ENCODE measurements around the gene KCNQ1OT1. TPM values are rescaled to one million over a fixed set of nuclear protein-coding genes. Genes with fewer than 3 reads are reported as not detected.

KCNQ1OT1 gene
- total RNA-seq, 2 donors from 2014 or later, result 2.3 to 3.3 TPM

DNA sequence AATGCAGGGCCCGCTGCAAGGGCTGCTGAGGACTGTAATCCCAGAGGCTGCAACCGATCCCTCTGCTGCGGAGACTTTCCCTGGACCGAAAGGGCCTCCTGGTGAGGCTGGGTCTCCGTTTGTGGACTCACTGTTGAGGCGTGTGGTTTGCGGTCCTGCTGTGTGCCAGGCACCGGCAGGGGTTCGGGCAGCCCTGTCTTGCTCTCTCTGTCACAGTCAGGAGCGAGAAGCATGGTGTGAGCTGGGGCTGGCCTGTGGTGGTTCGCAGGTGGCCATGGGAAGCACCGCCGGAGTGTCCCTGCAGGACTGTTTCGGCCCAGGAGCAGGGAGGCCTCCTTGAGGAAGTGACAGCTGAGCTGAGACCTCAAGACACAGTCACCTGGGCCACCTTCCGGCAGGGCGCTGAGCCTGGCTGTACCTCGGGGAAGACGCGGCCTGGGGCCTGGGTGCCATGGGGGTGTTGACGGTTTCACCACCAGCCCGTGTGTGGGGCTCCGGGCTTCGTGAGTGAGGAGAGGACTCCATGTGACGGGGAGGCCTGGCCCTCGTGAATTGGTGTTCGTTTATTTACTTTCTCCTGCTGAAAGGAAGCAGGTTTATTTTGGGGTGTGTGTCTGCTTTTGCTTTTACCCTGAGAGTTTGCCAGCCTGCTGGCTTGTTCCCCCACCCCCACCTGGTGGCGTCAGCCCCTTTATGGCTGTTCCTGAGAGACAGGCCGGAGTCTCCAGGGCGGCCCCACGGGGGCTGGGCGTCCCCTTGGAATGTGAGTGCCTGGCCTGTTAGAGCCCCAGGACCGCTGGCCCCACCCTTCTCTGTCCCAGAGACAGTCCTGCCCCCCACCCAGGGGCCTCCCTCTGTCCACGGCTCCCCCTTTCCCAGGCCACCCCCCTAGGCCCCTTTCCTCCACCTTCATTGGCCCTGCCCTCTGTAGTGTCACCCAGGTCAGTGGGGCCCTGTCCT, 122.5 kb downstream of the KCNQ1OT1 start:
- Histone ChIP-seq H3K4me1 (ENCODE audit: control insufficient read depth in 1 of 2, low read depth in 2 of 2) (no peaks in the 10 kb centered on the region), H3K9me3 (no peaks in the 10 kb centered on the region), H3K4me3 (no peak overlapping the region), H3K27ac (no peak overlapping the region), H3K36me3 (no peaks in the 10 kb centered on the region), H3K27me3 (replicated peaks; ENCODE audit: insufficient read depth) (no peaks in the 10 kb centered on the region)
- DNase-seq (ENCODE audit: low spot score), result no peak
- TF ChIP-seq, protein P1, sequence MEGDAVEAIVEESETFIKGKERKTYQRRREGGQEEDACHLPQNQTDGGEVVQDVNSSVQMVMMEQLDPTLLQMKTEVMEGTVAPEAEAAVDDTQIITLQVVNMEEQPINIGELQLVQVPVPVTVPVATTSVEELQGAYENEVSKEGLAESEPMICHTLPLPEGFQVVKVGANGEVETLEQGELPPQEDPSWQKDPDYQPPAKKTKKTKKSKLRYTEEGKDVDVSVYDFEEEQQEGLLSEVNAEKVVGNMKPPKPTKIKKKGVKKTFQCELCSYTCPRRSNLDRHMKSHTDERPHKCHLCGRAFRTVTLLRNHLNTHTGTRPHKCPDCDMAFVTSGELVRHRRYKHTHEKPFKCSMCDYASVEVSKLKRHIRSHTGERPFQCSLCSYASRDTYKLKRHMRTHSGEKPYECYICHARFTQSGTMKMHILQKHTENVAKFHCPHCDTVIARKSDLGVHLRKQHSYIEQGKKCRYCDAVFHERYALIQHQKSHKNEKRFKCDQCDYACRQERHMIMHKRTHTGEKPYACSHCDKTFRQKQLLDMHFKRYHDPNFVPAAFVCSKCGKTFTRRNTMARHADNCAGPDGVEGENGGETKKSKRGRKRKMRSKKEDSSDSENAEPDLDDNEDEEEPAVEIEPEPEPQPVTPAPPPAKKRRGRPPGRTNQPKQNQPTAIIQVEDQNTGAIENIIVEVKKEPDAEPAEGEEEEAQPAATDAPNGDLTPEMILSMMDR (IDR thresholded peaks at IDR 0.05), result no peak
- no peak for ATAC-seq (ENCODE audit: insufficient number of reproducible peaks, low FRiP score, low read depth)

DNA sequence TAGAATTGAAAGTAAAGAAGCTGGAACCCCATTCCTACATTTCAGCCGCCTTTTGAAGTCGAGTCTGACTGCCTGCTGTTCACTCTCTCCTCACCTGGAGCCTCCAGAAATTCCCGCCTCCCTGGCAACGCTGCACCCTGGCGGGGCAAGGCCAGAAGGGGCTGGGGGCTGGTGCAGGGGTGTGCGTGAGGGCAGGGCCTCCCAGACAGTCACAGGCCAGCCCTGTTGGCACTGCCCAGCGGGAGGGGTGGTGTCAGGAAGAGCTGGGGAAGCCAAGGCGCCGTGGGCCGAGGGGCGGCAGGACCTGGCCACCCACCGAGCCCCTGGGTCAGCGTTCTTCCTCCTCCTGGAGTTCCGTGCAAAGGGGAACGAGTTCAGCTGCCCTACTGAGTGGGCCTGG, 123.2 kb downstream of the KCNQ1OT1 start:
- H3K36me3 ChIP-seq, result no peaks in the 10 kb centered on the region
- TF ChIP-seq, protein P1 (IDR thresholded peaks at IDR 0.05), result no peak
- H3K27me3 ChIP-seq (replicated peaks; ENCODE audit: insufficient read depth), result no peaks in the 10 kb centered on the region
- no peaks in the 10 kb centered on the region for H3K4me1 ChIP-seq (ENCODE audit: control insufficient read depth in 1 of 2, low read depth in 2 of 2)
- no peak for ATAC-seq (ENCODE audit: insufficient number of reproducible peaks, low FRiP score, low read depth)
- no peaks in the 10 kb centered on the region for H3K9me3 ChIP-seq
- no peak overlapping the region for H3K27ac ChIP-seq
- no peak overlapping the region for H3K4me3 ChIP-seq
- DNase-seq (ENCODE audit: low spot score), result no peak

DNA sequence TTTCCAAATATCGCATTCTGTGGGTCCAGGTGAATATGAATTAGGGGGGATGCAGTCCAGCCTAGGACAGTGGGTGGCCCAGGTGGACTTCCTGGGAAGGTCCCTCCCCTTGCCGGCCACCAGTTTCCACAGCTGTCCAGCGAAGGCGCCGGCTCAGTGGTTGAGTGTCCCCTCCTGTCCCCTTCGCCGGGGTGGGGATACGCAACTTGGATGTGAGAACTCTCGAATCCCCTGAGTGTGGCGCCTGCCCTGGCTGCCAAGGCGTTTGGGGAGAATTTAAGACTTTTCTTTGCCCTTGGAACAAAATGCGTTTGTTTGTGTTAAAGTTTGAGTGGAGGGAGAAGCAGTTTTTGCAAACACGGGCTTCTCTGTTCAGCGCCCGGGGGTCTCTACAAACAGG, 123.7 kb downstream of the KCNQ1OT1 start:
- Histone ChIP-seq H3K27me3 (replicated peaks; ENCODE audit: insufficient read depth) (no peaks in the 10 kb centered on the region), H3K36me3 (no peaks in the 10 kb centered on the region), H3K4me1 (ENCODE audit: control insufficient read depth in 1 of 2, low read depth in 2 of 2) (no peaks in the 10 kb centered on the region), H3K4me3 (no peak overlapping the region), H3K27ac (no peak overlapping the region), H3K9me3 (no peaks in the 10 kb centered on the region)
- TF ChIP-seq, protein P1 (IDR thresholded peaks at IDR 0.05), result no peak
- ATAC-seq (ENCODE audit: insufficient number of reproducible peaks, low FRiP score, low read depth) (no peak), DNase-seq (ENCODE audit: low spot score) (no peak)

DNA sequence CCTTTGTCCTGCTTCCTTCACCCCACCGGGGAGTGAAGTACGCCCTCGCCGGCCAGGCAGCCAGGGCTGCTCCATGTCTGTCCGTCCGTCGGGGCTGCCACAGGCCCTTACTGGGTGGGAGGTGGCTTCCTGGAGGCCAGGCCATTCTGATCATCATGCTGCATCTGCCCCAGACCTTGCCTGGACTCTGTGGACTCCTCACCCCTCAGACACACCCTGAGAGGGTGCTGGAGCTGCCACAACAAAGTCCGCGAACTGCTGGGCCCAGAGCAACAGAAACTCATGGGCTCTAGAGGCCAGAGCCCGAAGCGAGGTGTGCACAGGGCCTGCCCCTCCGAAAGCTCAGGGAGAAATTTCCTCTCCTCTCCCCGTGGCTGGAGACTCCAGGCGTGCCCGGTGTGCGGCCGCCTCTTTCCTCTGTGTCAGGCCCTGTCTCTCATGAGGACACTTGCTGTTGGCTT, 124.2 kb downstream of the KCNQ1OT1 start:
- Histone ChIP-seq H3K4me3 (no peak overlapping the region), H3K27ac (no peak overlapping the region), H3K36me3 (no peaks in the 10 kb centered on the region), H3K27me3 (replicated peaks; ENCODE audit: insufficient read depth) (no peaks in the 10 kb centered on the region), H3K9me3 (no peaks in the 10 kb centered on the region), H3K4me1 (ENCODE audit: control insufficient read depth in 1 of 2, low read depth in 2 of 2) (no peaks in the 10 kb centered on the region)
- TF ChIP-seq, protein P1 (IDR thresholded peaks at IDR 0.05), result no peak
- DNase-seq (ENCODE audit: low spot score) (no peak), ATAC-seq (ENCODE audit: insufficient number of reproducible peaks, low FRiP score, low read depth) (no peak)

Measured in thoracic aorta (tissue), 2 donors.